GM21529 (cell line): ENCODE data around the gene BOC.
"Not testable (repeated sequence)": the region's sequence is repeated elsewhere in the genome, so short reads cannot be mapped to it uniquely, and the experiment has no call there.

ENCODE experiments used
- ATAC-seq: cut with Tn5 transposase; IDR thresholded peaks from one replicate; pipeline ENCODE4 v1.9.1; 2021; ENCODE audit not compliant: unreplicated experiment

BOC gene

GRCh38 chr3:113211330-113212149, at the start of gene BOC:
BOC (plus strand) TSS chr3:113211557; CDS start chr3:113249803, 38,246 bp downstream.
- no peak for ATAC-seq

- ATAC-seq: no peak
These were observed 49.7 kb upstream of the BOC start for GRCh38 chr3:113161661-113162060.

GRCh38 chr3:113163152-113163551, 48.2 kb upstream of the BOC start:
- no peak for ATAC-seq

GRCh38 chr3:113165841-113166240, 45.5 kb upstream of the BOC start:
- ATAC-seq: no peak

GRCh38 chr3:113166357-113166718, 45.0 kb upstream of the BOC start:
- no peak for ATAC-seq

GRCh38 chr3:113166719-113167492, 44.5 kb upstream of the BOC start:
- no peak for ATAC-seq

GRCh38 chr3:113167825-113168801, 43.2 kb upstream of the BOC start:
- ATAC-seq: no peak

- ATAC-seq: no peak
These were observed 41.4 kb upstream of the BOC start for GRCh38 chr3:113169891-113170452.

- ATAC-seq: no peak
These were observed 40.6 kb upstream of the BOC start for GRCh38 chr3:113170771-113171170.

GRCh38 chr3:113171675-113172300, 39.6 kb upstream of the BOC start:
- not testable (repeated sequence) for ATAC-seq

GRCh38 chr3:113173102-113173501, 38.3 kb upstream of the BOC start:
- ATAC-seq: no peak

- ATAC-seq: no peak
These were observed 37.1 kb upstream of the BOC start for GRCh38 chr3:113174304-113174703.

- no peak for ATAC-seq
These were observed 36.4 kb upstream of the BOC start for GRCh38 chr3:113174801-113175485.

- no peak for ATAC-seq
These were observed 33.8 kb upstream of the BOC start for GRCh38 chr3:113177526-113177925.

- ATAC-seq: no peak
These were observed 32.0 kb upstream of the BOC start for GRCh38 chr3:113179235-113179824.

GRCh38 chr3:113183748-113184661, 27.4 kb upstream of the BOC start:
- no peak for ATAC-seq

- no peak for ATAC-seq
These were observed 26.0 kb upstream of the BOC start for GRCh38 chr3:113185194-113185835.

GRCh38 chr3:113186566-113186965, 24.8 kb upstream of the BOC start:
- ATAC-seq: no peak
